Measurements from ENCODE around the gene SLC6A18. TPM values are rescaled to one million over a fixed set of nuclear protein-coding genes. Genes with fewer than 3 reads are reported as not detected.

The SLC6A18 gene
- total RNA-seq, 1 donor from 2014 or later = not detected

- no peak for DNase-seq (ENCODE audit: low read depth)
- peaks cover 17% of the 10 kb centered on the region for H3K27me3 ChIP-seq (ENCODE audit: control insufficient read depth, insufficient read depth, low read length)
- no peak for TF ChIP-seq CTCF (IDR thresholded peaks at IDR 0.05; ENCODE audit: insufficient read depth, low read length, poor library complexity, severe bottlenecking)
- H3K4me3 ChIP-seq (ENCODE audit: low read depth, low read length) = no peak overlapping the region
- H3K36me3 ChIP-seq (ENCODE audit: control insufficient read depth, insufficient read depth, low read length) = no peaks in the 10 kb centered on the region
These were observed 40.0 kb upstream of the SLC6A18 start for GRCh38 chr5:1185038-1185627.

GRCh38 chr5:1185629-1186350 is 39.4 kb upstream of the SLC6A18 start:
- Histone ChIP-seq H3K4me3 (ENCODE audit: low read depth, low read length) (no peak overlapping the region), H3K27me3 (ENCODE audit: control insufficient read depth, insufficient read depth, low read length) (peaks cover 20% of the 10 kb centered on the region), H3K36me3 (ENCODE audit: control insufficient read depth, insufficient read depth, low read length) (no peaks in the 10 kb centered on the region)
- TF ChIP-seq CTCF (IDR thresholded peaks at IDR 0.05; ENCODE audit: insufficient read depth, low read length, poor library complexity, severe bottlenecking) = no peak
- DNase-seq (ENCODE audit: low read depth) = no peak

DNA sequence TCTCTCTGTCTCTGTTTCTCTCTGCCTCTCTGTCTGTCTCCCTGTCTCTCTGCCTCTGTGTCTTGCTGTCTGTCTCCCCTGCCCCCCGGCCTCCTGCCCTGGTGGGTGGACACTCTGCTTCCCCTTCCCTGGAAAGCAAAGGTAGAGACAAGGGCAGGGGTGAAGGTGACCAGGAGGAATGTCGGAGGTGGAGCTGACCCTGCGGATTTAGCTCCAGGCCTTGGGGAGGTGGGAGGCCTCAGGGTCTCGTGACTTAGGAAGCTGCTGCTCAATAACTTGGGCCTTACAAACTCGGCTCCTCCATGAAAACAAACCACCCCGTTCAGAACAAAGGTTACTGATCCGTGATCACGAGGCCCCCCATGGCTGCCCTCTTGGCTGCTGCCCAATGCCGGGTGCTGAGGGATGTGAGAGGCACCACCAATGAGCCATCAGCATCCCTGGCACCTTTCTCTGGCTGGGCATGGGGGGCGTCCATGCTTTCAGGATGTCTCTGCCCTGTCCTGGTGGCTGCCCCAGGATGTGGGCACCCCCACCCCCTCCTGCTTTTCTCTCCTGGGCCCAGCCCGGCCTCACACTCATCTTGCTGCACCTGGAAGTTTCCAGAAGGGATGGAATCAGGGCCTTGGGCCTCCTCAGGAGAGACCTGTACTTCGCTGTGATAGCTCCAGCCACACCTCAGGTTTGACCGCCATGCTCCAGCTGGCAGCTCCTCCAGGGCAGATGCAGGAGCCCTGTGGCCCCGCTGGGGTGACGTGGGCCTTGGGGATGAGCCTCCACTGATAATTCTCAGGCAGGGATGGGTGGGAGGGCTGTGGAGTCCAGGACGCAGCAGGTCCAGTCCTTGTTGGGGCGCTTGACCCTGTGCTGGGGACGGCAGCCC is 38.6 kb upstream of the SLC6A18 start:
- Histone ChIP-seq H3K36me3 (ENCODE audit: control insufficient read depth, insufficient read depth, low read length) (no peaks in the 10 kb centered on the region), H3K4me3 (ENCODE audit: low read depth, low read length) (no peak overlapping the region), H3K27me3 (ENCODE audit: control insufficient read depth, insufficient read depth, low read length) (peaks cover 18% of the 10 kb centered on the region)
- no peak for TF ChIP-seq CTCF (IDR thresholded peaks at IDR 0.05; ENCODE audit: insufficient read depth, low read length, poor library complexity, severe bottlenecking)
- DNase-seq (ENCODE audit: low read depth) = no peak

GRCh38 chr5:1187234-1187949 is 37.8 kb upstream of the SLC6A18 start:
- no peak for TF ChIP-seq CTCF (IDR thresholded peaks at IDR 0.05; ENCODE audit: insufficient read depth, low read length, poor library complexity, severe bottlenecking)
- Histone ChIP-seq H3K36me3 (ENCODE audit: control insufficient read depth, insufficient read depth, low read length) (no peaks in the 10 kb centered on the region), H3K27me3 (ENCODE audit: control insufficient read depth, insufficient read depth, low read length) (peaks cover 17% of the 10 kb centered on the region), H3K4me3 (ENCODE audit: low read depth, low read length) (no peak overlapping the region)
- no peak for DNase-seq (ENCODE audit: low read depth)

- H3K4me3 ChIP-seq (ENCODE audit: low read depth, low read length) = no peak overlapping the region
- DNase-seq (ENCODE audit: low read depth) = no peak
- TF ChIP-seq CTCF (IDR thresholded peaks at IDR 0.05; ENCODE audit: insufficient read depth, low read length, poor library complexity, severe bottlenecking) = no peak
These were observed 37.2 kb upstream of the SLC6A18 start for GRCh38 chr5:1187950-1188334.

More at GRCh38 chr5:1187950-1188334, 37.2 kb upstream of the SLC6A18 start:
- peaks cover 14% of the 10 kb centered on the region for H3K27me3 ChIP-seq (ENCODE audit: control insufficient read depth, insufficient read depth, low read length)
- no peaks in the 10 kb centered on the region for H3K36me3 ChIP-seq (ENCODE audit: control insufficient read depth, insufficient read depth, low read length)

All from kidney epithelial cell (primary cell).